HG03439 (cell line): ENCODE data around the gene XBP1.
A peak's percentile ranks its signal among the peaks of the same experiment; 100 is the strongest.
"Not testable (repeated sequence)": the region's sequence is repeated elsewhere in the genome, so short reads cannot be mapped to it uniquely, and the experiment has no call there.

ENCODE experiments used
- ATAC-seq: cut with Tn5 transposase; IDR thresholded peaks from one replicate; pipeline ENCODE4 v1.9.1; 2021; ENCODE audit warnings: mild to moderate bottlenecking, moderate library complexity; ENCODE audit not compliant: unreplicated experiment

XBP1 gene

GRCh38 chr22:28819253-28820096, 19.1 kb upstream of the XBP1 start:
- no peak for ATAC-seq

GRCh38 chr22:28817919-28818859, 17.8 kb upstream of the XBP1 start:
- ATAC-seq: no peak

- ATAC-seq: no peak
Observed at GRCh38 chr22:28817064-28817463, 16.7 kb upstream of the XBP1 start.

- ATAC-seq: no peak
Observed at GRCh38 chr22:28815729-28816128, 15.4 kb upstream of the XBP1 start.

GRCh38 chr22:28815111-28815510, 14.7 kb upstream of the XBP1 start:
- ATAC-seq: no peak

GRCh38 chr22:28813772-28814518, 13.6 kb upstream of the XBP1 start:
- ATAC-seq: no peak

GRCh38 chr22:28812516-28812915, 12.1 kb upstream of the XBP1 start:
- ATAC-seq: no peak

GRCh38 chr22:28810821-28811491, 10.6 kb upstream of the XBP1 start:
- ATAC-seq: no peak

- no peak for ATAC-seq
Observed at GRCh38 chr22:28808716-28809355, 8.5 kb upstream of the XBP1 start.

- not testable (repeated sequence) for ATAC-seq
Observed at GRCh38 chr22:28805426-28805825, 5.1 kb upstream of the XBP1 start.

GRCh38 chr22:28802595-28803123, 2.3 kb upstream of the XBP1 start:
- ATAC-seq: no peak

- no peak for ATAC-seq
Observed at GRCh38 chr22:28801845-28802594, 1.7 kb upstream of the XBP1 start.

GRCh38 chr22:28799606-28800307, 612 bp downstream of the XBP1 start:
- peak; percentile 24 for ATAC-seq

- ATAC-seq: no peak
Observed at GRCh38 chr22:28798810-28799605, 1.4 kb downstream of the XBP1 start.

GRCh38 chr22:28795932-28796856, 4.2 kb downstream of the XBP1 start:
- no peak for ATAC-seq

- no peak for ATAC-seq
Observed at GRCh38 chr22:28795071-28795693, 5.2 kb downstream of the XBP1 start.
